ENCODE results near the gene MAPK12.

The MAPK12 gene

DNA sequence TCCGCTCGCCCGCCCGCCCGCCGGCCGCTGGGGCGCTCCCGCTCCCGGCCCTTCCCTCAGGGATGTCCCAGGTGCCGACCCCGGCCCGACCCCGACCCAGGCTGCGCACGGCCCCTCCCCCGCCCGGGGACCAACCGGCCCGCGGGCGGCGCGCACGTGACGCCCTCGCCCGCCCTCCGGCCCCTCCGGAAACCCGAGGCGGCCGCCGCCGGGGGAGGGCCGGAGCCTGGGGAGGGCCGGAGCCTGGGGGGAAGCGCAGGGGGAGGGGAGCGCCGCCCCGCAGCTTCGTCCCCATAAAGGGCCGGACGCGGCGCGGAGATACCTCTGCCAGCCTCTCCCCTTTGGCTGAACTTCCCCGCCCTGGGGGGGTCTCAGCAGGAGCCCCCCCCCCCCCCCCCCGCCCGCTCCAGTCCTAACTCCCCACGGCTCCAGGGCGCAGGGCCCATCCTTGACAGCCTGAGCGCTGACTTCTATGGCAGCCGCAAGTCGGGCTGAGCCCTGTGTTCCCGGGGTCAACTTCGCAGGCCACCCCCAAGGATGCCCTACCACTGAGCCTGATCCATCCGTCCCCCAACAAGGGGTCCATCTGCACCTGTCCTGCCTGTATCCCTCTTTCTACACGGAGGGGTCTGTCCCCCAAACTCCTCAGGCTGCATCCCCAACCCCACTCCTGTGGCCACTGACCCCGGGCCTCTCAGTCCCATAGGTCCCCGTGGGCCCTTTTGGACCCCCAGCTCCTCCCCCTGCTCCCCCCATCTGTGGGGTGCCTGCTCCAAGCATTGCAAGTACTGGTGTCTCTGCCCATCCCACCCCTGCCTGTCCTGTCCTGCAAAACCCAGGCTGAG is at the start of gene MAPK12:
MAPK12 (minus strand) TSS at position 69 of the 845 bp plus-strand sequence. CDS start 174 bp downstream, outside the sequence.
- no peak for DNase-seq (ENCODE audit: low spot score)

DNA sequence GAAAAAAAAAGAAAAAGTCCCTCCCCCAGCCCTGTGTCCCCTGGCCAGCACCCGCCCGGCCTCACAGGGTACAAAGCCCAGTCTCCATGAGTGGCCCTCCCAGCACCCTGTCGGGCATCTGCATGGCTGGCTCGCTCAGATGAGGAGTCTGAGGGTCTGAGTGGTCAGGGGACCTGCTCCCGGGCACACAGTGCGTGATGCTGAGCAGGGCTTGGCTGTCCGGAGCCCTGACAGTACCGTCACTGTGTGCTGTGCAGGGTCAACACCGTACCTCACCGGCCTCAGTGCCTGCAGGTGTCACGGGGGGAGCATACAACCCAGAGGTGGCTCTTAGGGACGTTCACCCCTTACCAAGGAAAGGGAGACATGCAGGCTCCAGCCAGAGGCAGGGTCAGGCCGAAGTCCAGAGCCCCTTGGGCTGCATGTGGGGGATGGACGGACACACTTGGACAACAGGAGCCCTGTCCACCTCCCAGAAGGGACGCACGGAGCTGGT is 49.5 kb upstream of the MAPK12 start:
- no peak for DNase-seq (ENCODE audit: low spot score)

DNA sequence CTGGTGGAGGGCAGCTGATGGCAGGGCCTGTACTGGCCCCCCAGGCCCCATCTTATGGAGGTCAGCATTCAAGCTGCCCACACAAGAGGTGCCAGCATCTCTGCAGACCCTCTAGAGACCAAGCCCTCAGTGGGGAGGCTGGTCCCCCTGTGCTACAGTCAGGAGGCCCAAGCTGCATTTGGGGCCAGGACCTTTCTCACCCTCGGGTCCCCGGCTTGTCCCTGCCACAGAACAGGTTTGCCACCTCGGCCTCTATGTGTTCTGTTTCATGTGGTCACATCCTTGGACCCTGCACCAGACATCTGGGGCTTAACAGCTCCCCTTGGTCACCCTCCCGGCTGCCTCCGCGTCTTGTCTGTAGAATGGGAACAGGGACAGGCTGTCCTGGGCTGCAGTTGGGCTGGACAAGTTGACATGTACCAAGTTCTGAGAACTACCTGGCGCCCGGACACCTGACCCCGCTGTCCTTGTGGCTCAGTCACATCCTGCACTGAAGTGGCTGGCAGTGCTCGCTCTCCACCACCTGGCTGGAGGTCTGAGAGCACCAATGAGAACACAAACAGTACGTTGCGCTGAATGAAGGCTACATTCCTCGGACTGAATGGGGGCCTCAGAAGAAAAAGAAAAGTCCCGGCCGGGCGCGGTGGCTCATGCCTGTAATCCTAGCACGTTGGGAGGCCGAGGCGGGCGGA is 48.7 kb upstream of the MAPK12 start:
- no peak for DNase-seq (ENCODE audit: low spot score)

DNA sequence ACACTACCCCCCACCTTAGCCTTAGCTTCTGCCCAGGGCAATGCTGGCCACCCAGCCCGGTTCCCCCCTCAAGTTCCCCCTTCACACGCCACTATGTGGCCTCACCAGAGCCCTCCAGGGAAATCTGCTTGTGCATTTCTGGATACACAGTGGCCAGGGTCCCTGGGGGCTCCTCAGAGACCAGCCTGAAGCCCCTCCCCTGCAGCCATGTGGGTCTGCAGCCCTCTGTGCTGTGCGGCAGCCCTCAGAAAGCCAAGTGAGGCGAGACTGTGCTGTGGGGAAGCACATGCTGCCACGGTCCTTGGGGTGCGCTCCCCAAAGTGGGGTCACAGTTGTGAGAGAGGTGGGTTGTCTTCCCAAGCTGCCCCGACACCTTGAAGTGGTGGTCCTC is 48.1 kb upstream of the MAPK12 start:
- no peak for DNase-seq (ENCODE audit: low spot score)

DNA sequence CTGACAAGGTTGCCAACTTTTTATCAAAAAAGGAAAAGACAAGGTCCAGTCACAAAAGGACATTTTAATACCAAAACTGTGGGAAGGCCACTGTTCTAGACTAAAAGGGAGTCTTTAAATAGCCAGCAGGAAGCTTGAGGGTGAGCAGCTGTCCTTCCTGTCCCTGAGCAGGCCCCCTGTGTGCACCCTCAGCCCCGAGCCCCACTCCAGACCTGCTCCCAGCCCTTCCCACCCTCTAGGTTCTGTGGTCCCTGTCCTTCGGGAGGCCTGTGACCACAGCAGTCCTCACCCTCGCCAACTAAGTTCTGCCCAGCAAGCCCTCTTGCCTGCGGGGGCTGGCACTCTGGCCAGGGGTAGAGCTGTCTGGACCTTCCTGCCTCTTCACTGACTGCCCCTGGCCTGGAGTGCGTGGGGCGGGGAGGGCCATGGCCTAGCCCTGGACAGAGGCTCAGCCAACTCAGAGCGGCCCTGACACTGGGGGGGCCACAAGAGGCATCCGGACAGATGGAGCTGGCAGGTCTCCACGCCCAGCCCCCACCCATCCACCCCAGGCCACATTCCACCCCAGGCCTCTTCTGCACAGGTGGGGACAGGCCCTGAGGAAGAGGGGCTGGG is 47.6 kb upstream of the MAPK12 start:
- no peak for DNase-seq (ENCODE audit: low spot score)

DNA sequence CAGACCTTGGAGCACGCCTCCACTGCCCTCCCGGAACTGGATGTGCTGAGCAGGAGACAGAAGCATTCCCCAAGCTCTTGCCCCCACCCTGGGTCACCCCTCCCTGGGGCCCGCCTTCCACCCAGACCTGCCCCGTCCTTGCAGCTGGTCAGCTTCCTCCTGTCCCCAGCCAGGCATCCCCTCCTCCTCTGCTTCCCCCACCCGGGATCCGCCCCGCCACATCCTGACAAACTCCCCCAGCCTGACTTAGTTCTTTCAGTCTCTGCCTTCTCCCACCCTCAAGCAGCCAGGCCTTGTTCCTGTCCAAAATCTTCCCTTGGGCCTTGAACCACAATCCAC is 47.1 kb upstream of the MAPK12 start:
- DNase-seq (ENCODE audit: low spot score), result peak; percentile 79

DNA sequence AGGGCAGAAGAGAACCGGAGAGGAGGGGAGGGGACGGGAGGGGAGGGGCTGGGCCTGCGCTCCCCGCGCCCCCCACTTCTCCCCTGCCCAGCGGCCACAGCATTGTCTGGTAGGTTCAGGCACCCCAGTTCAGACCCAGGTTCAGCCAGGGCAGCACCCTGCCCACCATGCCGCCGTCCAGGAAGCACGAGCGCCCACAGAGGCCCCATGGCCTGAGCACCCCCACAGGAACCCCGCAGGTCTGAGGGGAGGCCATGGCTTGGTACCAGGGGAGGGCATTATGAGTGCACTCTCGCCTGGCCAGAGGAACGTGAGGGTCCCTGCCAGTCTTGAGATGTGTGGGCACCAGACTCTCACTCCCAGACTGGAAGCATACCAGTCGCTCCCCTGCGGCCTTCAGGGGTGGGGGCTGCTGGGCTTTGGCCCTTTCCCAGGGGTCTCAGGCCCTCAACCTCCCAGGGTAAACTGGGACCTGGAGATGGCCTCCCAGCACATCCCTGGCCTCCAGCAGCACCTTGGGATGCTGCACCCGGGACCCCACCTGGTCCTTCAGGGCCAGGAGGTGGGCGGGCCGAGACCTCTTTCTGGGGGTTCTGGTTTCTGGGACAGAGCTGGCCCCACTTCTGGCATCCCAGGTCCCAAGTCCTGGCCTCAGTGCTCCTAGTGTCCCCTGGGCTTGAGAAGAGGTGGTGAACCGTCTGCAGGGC is 46.6 kb upstream of the MAPK12 start:
- DNase-seq (ENCODE audit: low spot score), result peak; percentile 25

DNA sequence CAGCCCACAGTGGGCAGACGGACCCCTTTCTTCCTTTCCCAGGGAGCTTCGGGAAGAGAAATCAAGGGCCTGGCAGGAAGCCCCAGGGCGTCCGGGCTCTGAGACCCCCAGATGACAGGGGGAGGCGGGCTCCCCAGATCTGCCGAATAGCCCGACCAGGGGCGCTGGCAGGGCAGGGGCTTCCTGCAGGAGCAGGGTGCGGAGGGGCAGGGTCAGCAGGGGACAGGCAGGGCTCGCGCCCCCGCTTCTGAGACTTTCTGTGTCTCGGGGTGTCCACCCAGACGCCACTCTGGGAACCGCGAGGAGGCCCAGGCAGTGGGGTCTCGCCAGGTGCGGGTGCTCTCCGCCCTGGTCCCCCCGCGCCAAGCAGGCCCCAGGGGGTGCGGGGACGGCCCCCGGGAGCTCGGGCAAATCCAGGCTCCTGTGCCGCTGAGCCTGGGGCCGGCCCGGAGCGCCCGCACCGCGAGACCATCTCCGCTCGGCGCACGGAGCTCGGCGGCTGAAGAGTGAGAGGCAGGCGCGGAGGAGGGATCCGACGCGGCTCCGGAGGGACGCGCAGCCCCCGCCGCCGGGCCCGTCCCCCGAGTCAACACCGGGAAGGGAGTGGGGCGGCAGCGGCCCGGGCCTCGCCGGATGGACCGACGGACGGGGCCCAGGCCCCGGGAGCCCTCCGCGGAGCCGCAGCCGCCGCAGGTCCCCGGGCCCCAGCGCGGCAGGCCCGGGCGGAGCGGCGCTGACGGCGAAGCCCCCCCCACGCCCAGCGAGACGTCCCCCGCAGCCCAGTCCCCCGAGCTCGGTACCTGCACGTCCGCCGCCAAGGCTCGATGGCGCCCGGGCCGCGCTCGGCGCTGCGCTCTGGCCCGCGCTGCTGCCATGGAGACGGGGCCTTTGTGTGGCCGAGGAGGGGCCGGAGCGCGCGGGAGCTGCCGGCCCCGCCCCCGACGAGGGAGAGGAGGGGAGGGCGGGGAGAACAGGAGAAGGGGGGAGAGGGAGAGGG is 45.6 kb upstream of the MAPK12 start, which contains the start of gene PLXNB2:
PLXNB2 (minus strand) TSS at position 894 of the 997 bp plus-strand sequence. CDS start 17,062 bp downstream, outside the sequence.
- DNase-seq (ENCODE audit: low spot score), result peak; percentile 93

DNA sequence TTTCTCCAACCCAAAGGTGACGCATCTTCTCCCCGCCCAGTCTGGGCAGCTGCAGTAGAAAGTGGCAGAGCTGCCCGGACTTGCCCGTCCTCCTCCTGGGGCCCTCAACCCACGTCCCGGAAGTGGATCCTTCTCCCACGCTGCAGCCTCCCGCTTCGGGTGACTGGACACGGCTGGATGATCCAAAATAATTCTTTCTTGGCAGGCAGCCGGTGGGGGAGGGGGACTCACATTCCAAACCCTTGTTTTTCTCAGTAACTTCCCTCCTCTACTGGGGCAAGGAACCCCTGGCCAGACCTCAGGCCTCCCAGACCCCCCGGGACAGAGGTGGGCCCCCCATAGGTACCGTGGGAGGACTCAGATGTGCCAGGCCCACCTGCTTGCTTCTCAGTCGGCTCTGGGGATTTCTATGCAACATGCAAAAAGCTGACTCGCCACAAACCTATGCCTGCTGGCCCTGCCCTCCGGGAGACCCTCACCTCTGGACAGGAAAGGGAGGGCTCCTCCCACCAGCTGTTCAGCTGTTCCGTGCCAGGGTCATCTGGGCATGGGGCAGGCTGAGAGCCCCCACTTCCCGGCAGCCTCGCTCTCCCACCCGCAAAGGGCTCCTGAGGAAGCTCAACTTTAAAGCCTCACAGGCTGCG is 44.6 kb upstream of the MAPK12 start:
- peak; percentile 69 for DNase-seq (ENCODE audit: low spot score)

DNA sequence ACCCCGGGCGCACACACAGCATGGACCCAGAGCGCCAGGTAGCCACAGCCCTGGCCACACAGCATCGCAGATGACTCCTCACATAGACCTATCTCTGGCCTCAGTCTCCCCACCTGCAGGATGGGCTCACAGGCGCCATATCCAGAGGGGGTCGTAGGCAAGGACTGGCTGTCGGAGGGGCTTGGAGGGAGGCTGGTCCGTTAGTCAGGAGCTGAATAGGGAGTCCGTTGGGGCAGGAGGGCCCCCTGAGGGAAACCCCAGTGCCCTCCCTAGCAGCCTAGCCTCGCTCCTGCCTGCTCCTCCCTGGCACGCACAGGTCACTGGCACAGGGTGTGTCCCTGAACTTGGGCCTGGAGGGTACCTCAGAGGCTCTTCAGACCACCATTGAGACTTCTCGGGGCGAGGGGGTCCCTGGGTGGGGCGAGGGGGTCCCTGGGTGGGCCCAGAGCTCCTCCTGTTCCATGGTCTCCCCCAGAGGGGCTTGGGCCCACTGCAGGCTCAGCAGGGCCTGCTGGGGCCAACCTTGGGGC is 44.0 kb upstream of the MAPK12 start:
- DNase-seq (ENCODE audit: low spot score), result no peak

DNA sequence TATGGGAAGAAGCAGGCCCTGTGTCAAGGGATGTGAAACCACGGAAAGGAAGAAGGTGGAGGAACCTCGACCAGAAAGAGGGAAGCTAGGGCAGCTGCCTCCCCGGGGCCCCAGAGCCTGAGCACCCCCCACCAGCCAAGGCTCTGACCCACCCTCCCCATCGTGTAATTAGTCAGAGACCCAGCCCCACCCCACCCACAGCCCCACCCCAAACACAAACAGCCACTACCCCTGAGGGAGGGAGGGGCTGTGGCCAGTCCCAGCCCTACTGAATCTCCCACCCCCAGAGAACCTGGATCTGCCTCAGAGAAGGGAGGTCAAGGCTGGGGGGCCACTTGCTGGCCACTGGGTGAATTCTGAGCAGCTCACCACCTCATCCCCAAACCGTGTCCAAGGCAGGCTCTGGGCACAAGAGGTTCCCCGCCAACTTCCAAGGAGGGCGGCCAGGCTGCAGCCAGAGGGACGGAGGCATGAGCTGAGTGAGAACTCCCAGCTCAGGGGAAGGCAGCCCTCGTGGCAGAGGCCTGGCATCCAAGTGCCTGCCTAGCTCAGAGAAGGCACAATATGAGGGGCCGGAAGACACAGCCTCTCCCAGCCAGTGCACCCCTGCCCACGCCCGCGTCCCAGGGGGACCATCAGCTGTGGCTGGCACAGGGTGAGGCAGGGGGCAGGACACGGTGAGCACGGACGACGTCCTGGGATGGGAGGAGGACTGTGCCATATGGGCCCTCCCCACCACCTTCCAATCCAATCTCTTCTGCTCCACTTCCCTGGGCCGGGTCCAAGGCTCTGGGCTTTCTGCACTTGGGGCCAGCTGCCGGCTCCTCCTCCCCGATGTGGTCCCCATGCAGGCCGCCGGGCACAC is 43.3 kb upstream of the MAPK12 start:
- peak; percentile 75 for DNase-seq (ENCODE audit: low spot score)

DNA sequence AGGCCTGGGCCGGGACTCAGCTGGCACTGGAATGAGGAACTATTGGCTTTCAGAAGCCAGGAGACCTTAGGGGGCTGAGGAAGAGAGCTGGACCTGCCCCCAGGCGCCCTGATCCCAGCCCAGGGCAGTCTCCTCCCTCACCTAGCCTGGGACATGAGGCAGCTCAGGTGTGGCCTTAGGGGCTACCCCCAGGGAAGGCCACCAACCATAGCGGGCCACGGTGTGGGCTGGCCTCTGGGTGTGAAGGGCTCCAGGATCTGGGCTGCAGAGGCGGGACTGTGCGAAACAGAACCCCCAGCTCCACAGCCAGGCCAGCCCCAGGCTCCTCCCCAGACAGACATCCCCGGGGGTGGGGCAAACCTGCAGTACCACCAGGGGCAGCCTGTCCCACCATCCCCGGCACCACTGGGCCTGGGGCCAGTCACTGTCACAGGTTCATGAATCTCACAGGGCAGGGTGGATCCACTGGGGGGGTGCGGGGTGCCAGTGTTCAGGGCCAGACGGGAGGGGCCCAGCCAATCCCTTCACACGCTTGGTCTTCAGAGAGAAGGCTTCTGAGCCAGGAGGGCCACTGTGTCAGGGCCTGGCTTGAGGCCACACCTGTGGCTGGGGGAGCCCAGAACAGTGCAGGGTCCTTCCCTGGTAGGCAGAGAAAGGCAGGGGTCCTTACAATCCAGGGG is 42.5 kb upstream of the MAPK12 start:
- peak; percentile 76 for DNase-seq (ENCODE audit: low spot score)

DNA sequence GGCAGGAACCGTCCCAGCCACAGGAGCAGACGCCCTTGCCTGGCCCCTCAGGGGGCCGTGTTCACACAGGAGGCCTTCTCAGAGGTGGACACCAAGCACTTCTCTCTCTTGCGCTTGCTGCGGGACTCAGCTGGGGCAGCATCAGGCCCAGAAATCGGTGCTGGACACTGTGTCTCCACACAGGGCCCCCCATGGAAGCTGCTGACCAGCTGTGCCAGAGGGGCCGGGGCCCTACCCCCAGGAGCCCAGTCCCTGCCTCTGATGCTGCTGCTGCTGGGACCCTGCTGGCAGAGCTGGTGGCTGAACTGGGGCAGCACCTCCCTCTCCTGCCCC is 42.0 kb upstream of the MAPK12 start:
- no peak for DNase-seq (ENCODE audit: low spot score)

DNA sequence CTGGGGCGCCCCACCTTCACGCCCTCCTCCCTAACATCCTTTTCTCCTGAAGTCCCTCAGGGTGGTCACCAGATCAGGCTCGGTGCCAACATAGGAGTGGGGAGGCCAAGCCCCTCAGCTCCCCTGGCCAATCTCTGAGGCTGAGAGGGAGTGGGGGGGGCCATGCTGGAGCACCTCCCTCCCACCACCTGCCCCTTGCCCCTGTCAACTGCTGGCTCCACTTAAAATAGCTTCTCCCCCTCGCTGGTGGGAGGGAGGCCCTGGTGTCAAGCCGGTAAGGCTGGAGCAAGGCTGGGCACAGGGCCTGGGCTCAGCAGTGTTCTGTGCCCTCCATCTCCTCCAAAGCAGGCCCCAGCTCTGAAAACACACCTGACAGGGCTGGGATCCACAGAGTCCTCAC is 41.1 kb upstream of the MAPK12 start:
- DNase-seq (ENCODE audit: low spot score), result no peak

DNA sequence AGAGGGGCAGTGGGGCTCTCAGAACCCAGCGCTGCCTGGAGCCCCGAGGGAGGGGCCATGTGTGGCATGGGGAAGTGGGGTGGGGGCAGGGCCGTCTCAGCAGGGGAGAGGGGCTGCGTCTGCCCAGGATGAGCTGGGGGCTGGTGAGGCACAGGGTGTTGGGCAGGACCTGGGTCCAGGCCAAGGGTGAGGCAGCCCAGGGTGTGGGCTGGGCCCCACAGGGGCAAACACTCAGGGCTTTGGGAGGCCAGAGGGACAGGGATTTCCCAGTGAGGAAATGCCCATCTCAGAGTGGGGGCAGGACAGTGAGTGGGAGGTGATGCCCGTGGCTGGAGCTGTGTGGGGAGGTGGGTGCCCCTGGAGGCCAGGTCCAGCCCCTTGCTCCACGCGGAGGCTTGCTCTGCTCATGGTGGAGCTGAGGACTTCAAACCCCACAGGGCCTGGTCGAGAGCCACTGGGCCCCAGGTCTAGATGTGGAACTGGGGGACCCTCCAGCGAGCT is 40.6 kb upstream of the MAPK12 start:
- no peak for DNase-seq (ENCODE audit: low spot score)

DNA sequence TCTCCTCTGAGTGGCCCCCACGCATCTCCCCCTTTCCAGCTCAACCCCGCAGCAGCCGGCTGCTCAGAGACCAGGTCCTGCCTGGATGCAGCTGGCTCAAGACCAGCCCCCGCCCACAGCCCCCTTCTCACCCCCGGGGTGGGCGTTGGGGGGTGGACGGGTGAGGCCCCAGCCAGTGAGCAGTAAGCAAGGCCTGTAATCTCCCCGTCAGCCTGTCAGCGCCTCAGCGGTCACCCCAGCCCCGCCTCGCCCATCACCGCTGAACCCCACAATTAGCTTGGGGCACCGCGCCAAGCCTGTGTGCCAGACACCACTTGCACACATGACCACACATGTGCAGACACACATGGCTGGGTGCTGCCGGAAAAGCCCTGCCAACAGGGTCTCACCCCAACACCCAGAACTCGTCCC is 40.1 kb upstream of the MAPK12 start:
- no peak for DNase-seq (ENCODE audit: low spot score)

DNA sequence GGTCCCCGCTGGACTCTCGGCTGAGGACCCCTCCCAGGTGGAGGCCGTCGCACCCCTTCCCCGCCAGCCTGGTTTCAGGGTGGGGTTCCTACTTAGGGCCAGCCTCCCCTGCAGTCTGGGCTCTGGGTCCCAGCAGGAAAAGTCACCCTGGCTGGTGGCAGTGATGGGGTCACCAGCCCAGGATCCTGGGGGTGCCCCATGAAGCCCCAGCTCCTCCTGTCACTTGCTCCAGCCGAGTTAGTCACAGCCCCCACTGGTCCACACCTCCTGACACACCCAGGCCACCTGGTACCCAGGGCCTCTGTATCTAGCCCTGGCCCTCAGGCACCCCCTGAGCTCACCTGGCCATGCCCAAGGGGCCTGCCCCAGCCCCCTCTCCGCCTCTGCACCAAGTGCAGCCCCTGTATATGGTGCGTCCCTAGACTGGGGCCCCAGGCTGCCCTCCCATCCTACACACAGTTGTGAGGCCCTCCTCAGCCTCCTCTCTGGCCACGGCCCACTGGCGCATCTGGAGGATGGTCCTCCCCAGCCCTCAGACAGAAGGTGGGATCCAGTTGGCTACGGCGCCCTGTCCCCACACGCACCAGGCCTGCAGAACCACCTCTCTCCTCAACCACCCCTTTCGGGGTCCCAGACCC is 39.3 kb upstream of the MAPK12 start:
- DNase-seq (ENCODE audit: low spot score), result no peak
